DND-41 (cell line): ENCODE results near the gene OR51E2.

ENCODE experiments used
- CTCF ChIP-seq: IDR thresholded peaks from 2 replicates; pipeline ENCODE4 v1.5.1; 2012; ENCODE audit warnings: borderline replicate concordance, low read length, moderate library complexity, mild to moderate bottlenecking; ENCODE audit not compliant: poor library complexity, severe bottlenecking; ENCODE audit errors: extremely low read depth
- EZH2 ChIP-seq: IDR thresholded peaks from 3 replicates; pipeline ENCODE4 v1.6.1; 2012; ENCODE audit warnings: borderline replicate concordance, low read depth, mild to moderate bottlenecking, moderate library complexity, low read length, inconsistent platforms; ENCODE audit not compliant: severe bottlenecking

DNA sequence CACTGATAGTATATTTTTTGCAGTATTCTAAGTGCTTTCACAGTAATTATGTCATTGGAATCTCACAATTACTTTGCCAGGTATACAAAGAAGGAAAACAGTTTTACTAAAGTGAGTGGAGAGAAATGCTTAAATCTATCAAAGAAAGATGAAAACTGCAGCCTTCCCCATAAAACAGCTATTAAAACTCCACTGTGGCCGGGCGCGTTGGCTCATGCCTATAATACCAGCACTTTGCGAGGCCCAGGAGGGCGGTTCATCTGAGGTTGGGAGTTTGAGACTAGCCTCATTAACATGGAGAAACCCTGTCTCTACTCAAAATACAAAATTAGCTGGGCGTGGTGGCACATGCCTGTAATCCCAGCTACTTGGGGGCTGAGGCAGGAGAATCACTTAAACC, 34.8 kb downstream of the OR51E2 start:
- TF ChIP-seq CTCF (no peak), EZH2 (no peak)
